ENCODE data around the gene FXYD5. TPM values are rescaled to one million over a fixed set of nuclear protein-coding genes. Genes with fewer than 3 reads are reported as not detected.
A peak's percentile ranks its signal among the peaks of the same experiment; 100 is the strongest.

FXYD5 gene
- total RNA-seq, 1 experiment from 2014 or later, result 760 TPM

DNA sequence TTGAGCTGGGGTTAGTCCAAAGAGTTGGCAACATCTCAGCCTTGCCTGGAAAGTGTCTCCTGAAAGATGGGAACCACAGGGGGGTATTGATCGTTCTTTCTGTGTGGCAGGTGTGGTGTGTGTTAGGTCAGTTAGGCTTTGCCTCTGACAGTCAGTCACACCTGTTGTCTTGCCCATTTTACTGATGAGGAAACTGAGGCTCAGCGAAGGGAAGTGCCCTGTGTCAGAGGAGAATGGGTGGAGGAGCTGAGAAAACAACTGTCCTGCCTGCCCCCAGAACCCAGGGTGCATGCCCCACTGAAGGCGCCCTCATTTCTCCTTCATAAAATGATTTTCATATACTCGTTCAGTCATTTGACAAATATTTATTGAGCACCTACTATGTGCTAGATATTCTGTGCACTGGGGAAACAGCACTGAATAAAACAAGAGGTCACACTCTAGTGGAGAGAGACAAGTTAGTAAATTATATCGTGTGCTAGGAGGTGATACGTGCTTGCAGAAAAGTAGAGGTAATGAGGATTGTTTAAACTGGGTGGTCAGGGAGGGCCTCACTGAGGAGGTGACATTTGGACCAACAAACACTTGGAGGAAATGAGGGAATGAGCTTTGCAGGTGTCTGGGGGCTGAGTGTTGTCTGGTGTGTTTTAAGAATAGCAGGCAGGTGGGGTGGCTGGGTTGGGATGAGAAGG, 1.6 kb downstream of the FXYD5 start:
- Mint-ChIP-seq H3K27ac (ENCODE audit: unreplicated experiment) (peak overlapping the region; percentile 96), H3K4me3 (ENCODE audit: low read depth, unreplicated experiment) (peak overlapping the region; percentile 99), H3K27me3 (ENCODE audit: unreplicated experiment) (no peaks in the 10 kb centered on the region)

DNA sequence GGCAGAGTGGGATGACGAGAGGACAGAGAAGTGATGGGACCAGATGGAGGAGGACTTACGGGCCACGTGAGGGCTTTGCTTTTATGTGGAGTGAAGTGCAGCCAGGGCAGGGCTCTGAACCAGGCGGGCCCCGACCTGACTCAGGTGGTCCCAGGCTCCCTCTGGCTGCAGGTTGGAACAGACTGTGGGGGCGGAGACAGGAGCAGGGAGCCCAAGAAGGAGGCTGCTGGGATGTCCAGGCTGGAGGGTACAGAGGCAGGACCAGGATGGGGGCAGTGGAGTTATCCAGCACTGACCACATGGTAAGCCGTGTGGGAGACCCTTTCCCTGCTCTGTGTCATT, 2.1 kb downstream of the FXYD5 start:
- DNase-seq, result no peak
- CTCF ChIA-PET, result interaction anchor here (0.5 kb wide), 1 partner anchor 96 kb away, joined by 4 read pairs; no protein-coding TSS in a partner anchor
- peak overlapping the region; percentile 99 for H3K4me3 Mint-ChIP-seq (ENCODE audit: low read depth, unreplicated experiment)
- H3K9me3 Mint-ChIP-seq (ENCODE audit: low read depth, unreplicated experiment), result peaks cover 3% of the 10 kb centered on the region
- H3K36me3 Mint-ChIP-seq (ENCODE audit: insufficient read depth, unreplicated experiment), result peaks cover 78% of the 10 kb centered on the region
- BruUV-seq (replicated peaks), result no TSS peak
- H3K27me3 Mint-ChIP-seq (ENCODE audit: unreplicated experiment), result no peaks in the 10 kb centered on the region
- intact Hi-C loops (cut with micrococcal nuclease; ENCODE audit: unreplicated experiment), result no loop called here
- TF ChIP-seq, protein P1, sequence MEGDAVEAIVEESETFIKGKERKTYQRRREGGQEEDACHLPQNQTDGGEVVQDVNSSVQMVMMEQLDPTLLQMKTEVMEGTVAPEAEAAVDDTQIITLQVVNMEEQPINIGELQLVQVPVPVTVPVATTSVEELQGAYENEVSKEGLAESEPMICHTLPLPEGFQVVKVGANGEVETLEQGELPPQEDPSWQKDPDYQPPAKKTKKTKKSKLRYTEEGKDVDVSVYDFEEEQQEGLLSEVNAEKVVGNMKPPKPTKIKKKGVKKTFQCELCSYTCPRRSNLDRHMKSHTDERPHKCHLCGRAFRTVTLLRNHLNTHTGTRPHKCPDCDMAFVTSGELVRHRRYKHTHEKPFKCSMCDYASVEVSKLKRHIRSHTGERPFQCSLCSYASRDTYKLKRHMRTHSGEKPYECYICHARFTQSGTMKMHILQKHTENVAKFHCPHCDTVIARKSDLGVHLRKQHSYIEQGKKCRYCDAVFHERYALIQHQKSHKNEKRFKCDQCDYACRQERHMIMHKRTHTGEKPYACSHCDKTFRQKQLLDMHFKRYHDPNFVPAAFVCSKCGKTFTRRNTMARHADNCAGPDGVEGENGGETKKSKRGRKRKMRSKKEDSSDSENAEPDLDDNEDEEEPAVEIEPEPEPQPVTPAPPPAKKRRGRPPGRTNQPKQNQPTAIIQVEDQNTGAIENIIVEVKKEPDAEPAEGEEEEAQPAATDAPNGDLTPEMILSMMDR (IDR thresholded peaks at IDR 0.05; ENCODE audit: unreplicated experiment), result no peak
- peaks cover 46% of the 10 kb centered on the region for H3K4me1 Mint-ChIP-seq (ENCODE audit: low read depth, unreplicated experiment)
- peak overlapping the region; percentile 96 for H3K27ac Mint-ChIP-seq (ENCODE audit: unreplicated experiment)

More for the DNA sequence above, 1.6 kb downstream of the FXYD5 start:
- H3K36me3 Mint-ChIP-seq (ENCODE audit: insufficient read depth, unreplicated experiment), result peaks cover 73% of the 10 kb centered on the region
- intact Hi-C loops (cut with micrococcal nuclease; ENCODE audit: unreplicated experiment), result no loop called here
- TF ChIP-seq, protein P1 (IDR thresholded peaks at IDR 0.05; ENCODE audit: unreplicated experiment), result no peak
- H3K9me3 Mint-ChIP-seq (ENCODE audit: low read depth, unreplicated experiment), result no peaks in the 10 kb centered on the region
- TSS peak; percentile 21 for BruUV-seq (replicated peaks)
- no peak for DNase-seq
- CTCF ChIA-PET, result interaction anchor here (0.5 kb wide), 2 partner anchors 28 to 96 kb away, joined by 3 to 4 read pairs; no protein-coding TSS in a partner anchor
- peaks cover 41% of the 10 kb centered on the region for H3K4me1 Mint-ChIP-seq (ENCODE audit: low read depth, unreplicated experiment)

DNA sequence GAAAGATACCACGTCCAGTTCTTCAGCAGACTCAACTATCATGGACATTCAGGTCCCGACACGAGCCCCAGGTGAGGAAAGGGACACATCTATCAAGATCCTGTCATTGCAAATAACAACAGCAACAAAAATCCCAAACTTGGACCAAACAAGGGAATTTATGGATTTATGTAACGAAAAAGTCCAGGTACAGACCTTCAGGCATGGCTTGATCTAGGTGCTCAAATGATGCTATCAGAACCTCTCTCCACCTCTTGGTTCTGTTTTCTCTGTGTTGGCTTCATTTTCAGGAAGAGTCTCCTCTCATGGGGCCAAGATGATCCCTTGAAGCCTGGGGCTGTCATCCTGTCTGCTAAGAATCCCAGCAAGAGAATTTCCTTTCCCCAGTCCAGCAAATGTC, 2.9 kb downstream of the FXYD5 start:
- TF ChIP-seq, protein P1 (IDR thresholded peaks at IDR 0.05; ENCODE audit: unreplicated experiment), result no peak
- intact Hi-C loops (cut with micrococcal nuclease; ENCODE audit: unreplicated experiment), result no loop called here
- peaks cover 54% of the 10 kb centered on the region for H3K4me1 Mint-ChIP-seq (ENCODE audit: low read depth, unreplicated experiment)
- H3K27me3 Mint-ChIP-seq (ENCODE audit: unreplicated experiment), result no peaks in the 10 kb centered on the region
- BruUV-seq (replicated peaks), result no TSS peak
- H3K4me3 Mint-ChIP-seq (ENCODE audit: low read depth, unreplicated experiment), result no peak overlapping the region
- H3K27ac Mint-ChIP-seq (ENCODE audit: unreplicated experiment), result no peak overlapping the region
- H3K9me3 Mint-ChIP-seq (ENCODE audit: low read depth, unreplicated experiment), result peaks cover 7% of the 10 kb centered on the region
- DNase-seq, result no peak
- CTCF ChIA-PET, result no interaction called here
- H3K36me3 Mint-ChIP-seq (ENCODE audit: insufficient read depth, unreplicated experiment), result peaks cover 86% of the 10 kb centered on the region

DNA sequence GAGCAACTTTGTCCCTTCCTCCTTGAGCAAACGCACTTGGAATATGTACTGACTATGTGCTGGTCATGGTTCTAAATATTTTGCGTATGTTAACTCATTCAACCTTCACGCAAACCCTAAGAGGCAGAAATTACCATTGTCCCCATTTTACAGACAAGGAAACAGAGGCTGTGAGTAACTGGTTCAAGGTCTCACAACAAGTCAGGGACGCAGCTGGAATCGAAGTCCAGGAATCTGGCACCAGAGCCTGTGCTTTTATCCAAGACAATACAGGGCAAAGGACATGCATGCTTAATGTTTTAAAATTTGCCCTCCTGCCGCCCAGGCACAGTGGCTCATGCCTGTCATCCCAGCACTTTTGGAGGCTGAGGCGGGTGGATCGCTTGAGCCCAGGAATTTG, 5.1 kb downstream of the FXYD5 start:
- no peak overlapping the region for H3K27ac Mint-ChIP-seq (ENCODE audit: unreplicated experiment)
- H3K4me3 Mint-ChIP-seq (ENCODE audit: low read depth, unreplicated experiment), result no peak overlapping the region
- CTCF ChIA-PET, result no interaction called here
- no TSS peak for BruUV-seq (replicated peaks)
- peaks cover 99% of the 10 kb centered on the region for H3K36me3 Mint-ChIP-seq (ENCODE audit: insufficient read depth, unreplicated experiment)
- intact Hi-C loops (cut with micrococcal nuclease; ENCODE audit: unreplicated experiment), result loop anchor here (5.0 kb wide), 1 partner anchor 58 kb away; no protein-coding TSS in a partner anchor
- peaks cover 7% of the 10 kb centered on the region for H3K9me3 Mint-ChIP-seq (ENCODE audit: low read depth, unreplicated experiment)
- TF ChIP-seq, protein P1 (IDR thresholded peaks at IDR 0.05; ENCODE audit: unreplicated experiment), result no peak
- peaks cover 66% of the 10 kb centered on the region for H3K4me1 Mint-ChIP-seq (ENCODE audit: low read depth, unreplicated experiment)
- H3K27me3 Mint-ChIP-seq (ENCODE audit: unreplicated experiment), result no peaks in the 10 kb centered on the region
- DNase-seq, result no peak
